ENCODE data around the gene QSOX2.

Gene QSOX2

DNA sequence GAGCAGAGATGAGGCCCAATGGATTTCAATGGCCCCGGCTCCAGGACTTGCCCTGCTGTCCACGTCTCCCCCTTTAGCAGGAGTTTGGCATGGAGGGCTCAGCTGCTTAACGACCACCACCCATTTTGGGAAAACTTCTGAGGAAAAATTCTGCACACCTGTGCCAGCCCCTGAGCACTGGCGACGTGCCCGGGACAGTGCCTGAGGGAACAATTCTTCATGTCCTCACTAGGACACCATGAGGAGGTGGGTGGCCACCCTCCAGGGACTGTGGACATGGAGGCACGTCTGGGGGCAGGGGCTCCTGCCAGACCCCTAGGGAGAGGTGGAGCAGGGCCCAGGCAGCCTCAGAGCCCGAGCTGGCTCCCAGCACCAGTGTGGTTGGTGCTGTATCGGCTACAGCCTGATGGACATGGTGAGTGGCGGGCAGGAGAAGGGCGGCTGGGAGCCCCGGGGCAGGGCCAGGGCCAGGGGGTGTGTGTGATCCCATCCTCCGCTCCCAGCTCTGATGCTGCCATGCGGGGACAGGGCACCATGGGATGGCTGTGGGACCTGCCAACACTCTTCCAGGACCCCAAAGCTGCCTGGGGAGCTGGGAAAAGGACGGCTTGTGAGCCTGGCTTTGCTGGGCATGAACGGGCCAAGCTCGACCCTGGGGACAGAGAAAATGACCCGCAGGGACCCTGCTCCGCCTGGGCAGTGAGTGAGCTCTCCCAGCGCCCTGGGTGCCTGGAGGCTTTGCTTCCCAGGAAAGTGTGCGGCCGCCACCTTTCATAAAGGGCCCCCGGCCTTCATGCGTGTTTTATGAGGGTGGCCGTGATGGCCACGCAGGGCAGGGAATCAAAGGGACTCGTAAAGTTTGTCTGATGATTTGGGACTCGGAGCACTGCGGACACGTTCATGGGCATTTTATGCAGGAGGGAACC, 3.6 kb upstream of the QSOX2 start:
- H3K4me3 ChIP-seq (ENCODE audit: low read length) = no peak overlapping the region
- no peak for TF ChIP-seq CTCF (conservative IDR thresholded peaks at IDR 0.05; ENCODE audit: low read depth, low read length)
- no peak for DNase-seq (ENCODE audit: low read depth)

DNA sequence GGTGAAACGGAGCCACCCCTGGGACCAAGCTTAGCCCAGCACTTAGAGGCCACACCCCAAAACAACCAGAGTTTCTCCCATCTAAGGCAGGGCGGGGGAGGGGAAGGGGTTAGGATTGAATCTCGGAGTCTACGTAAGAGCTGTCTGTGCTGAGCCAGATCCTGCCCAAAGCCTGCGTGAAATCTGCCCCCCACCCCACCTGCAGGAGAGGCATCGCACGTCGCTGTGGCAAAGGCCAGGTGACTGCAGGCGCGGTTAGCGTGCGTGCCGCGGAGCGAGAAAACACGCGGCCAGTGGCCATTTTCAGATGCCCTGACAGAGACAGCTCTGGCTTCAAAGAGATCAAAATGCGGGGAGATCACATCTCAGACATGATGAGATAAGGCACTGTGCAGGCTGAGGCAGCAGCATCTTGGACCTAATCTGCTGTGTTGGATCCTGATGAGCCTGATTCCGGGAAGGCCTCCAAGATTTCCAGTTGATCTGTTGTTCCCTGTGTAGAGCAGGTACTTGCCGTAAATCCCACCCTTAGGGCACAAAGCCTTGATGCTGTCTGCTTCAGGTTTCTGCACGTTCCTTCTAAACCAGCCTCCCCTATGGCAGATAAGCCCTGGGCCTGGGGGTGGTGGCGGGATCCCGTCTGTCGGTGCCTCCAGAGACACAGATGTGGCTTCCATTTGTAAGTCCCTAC, 2.5 kb upstream of the QSOX2 start:
- TF ChIP-seq CTCF (conservative IDR thresholded peaks at IDR 0.05; ENCODE audit: low read depth, low read length) = no peak
- no peak for DNase-seq (ENCODE audit: low read depth)
- H3K4me3 ChIP-seq (ENCODE audit: low read length) = no peak overlapping the region

- H3K4me3 ChIP-seq (ENCODE audit: low read length) = no peak overlapping the region
These were observed 1.9 kb upstream of the QSOX2 start for GRCh38 chr9:136247551-136247916.

GRCh38 chr9:136246849-136247550, 1.4 kb upstream of the QSOX2 start:
- DNase-seq (ENCODE audit: low read depth) = no peak
- TF ChIP-seq CTCF (conservative IDR thresholded peaks at IDR 0.05; ENCODE audit: low read depth, low read length) = no peak
- no peak overlapping the region for H3K4me3 ChIP-seq (ENCODE audit: low read length)

More at GRCh38 chr9:136247551-136247916, 1.9 kb upstream of the QSOX2 start:
- no peak for TF ChIP-seq CTCF (conservative IDR thresholded peaks at IDR 0.05; ENCODE audit: low read depth, low read length)
- DNase-seq (ENCODE audit: low read depth) = no peak

DNA sequence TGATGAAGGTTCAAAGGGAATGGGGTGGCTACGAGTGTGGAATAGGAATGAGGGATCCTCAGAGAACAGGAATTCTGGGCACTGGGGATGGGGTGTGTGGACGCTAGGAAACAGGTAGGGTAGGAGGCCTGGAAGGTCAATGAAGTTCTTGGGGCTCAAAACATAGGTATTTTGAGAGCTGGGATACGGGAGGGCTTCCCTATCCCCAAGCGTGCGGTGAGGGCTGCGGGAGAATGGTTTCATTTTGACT, 718 bp downstream of the QSOX2 start:
- no peak for TF ChIP-seq CTCF (conservative IDR thresholded peaks at IDR 0.05; ENCODE audit: low read depth, low read length)
- no peak for DNase-seq (ENCODE audit: low read depth)
- peak overlapping the region; percentile 69 for H3K4me3 ChIP-seq (ENCODE audit: low read length)

DNA sequence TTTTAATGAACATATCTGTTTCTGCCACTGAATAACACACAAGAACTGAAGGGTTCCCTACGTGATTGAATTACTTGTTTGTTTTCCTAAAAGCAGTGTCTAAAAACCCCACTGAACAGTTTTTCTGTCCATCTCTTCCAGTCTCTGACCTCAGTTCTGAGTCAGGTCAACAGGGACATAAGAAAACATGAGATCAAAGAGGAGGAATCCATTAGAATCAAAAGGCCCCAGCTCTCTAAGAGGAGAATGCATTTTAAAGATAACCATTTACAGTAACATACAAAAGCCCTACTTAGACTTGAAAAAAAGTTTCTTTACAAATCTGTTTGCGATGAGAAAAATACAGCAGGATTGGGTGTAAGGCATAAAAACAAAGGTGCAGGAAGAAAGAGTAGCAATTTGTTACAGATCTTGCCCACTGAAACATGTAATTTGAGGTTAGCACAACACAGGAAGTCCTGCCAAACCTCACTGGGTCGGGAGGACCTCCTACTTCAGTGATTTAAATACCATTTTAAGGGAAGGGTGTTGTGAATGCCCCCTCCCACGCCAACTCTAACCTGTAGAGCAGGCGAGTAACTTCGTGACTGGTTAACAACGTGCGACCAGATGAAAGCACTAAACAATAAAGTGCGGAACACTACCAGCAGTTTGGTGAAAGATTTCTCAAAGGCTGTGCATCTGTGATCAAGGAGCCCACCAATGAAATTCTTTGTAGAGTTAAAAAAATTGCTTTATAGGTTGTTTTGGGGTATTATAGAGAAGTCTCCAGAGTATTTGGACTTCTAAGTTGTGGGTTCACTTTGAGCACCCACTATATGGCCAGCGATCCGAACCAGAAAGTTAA, 1.3 kb downstream of the QSOX2 start:
- no peak for TF ChIP-seq CTCF (conservative IDR thresholded peaks at IDR 0.05; ENCODE audit: low read depth, low read length)
- DNase-seq (ENCODE audit: low read depth) = no peak
- peak overlapping the region; percentile 69 for H3K4me3 ChIP-seq (ENCODE audit: low read length)
